GM21423 (cell line): ENCODE data around the gene FBXO48.
"Not testable (repeated sequence)": the region's sequence is repeated elsewhere in the genome, so short reads cannot be mapped to it uniquely, and the experiment has no call there.

Experiments used
- ATAC-seq: cut with Tn5 transposase; IDR thresholded peaks from one replicate; pipeline ENCODE4 v1.9.1; 2021; ENCODE audit warnings: mild to moderate bottlenecking, moderate library complexity; ENCODE audit not compliant: unreplicated experiment

FBXO48 gene

DNA sequence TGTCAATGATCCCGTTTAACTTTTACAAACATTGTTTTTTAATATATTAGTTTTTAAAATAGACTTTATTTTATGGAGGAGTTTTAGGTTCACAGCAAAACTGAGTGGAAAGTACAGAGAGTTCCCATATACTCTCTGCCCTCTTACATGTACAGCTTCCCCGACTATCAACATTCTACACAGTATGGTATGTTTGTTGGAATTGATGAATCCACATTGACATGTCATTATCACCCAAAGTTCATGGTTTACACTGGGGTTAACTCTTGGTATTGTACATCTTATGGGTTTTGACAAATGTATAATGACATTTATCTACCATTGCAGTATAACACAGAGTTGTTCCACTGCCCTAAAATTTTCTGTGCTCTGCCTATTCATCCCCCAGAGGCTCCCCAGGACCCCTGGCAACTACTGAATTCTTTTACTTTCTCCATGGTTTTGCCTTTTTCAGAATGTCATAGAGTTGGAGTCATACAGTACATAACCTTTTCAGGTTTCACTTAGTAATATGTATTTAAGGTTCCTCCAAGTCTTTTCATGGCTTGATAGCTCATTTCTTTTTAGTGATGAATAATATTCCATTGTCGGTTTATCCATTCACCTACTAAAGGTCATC lies 5.8 kb upstream of the FBXO48 start:
- ATAC-seq: no peak

- no peak for ATAC-seq
Measured at GRCh38 chr2:68471385-68471784, 4.3 kb upstream of the FBXO48 start.

DNA sequence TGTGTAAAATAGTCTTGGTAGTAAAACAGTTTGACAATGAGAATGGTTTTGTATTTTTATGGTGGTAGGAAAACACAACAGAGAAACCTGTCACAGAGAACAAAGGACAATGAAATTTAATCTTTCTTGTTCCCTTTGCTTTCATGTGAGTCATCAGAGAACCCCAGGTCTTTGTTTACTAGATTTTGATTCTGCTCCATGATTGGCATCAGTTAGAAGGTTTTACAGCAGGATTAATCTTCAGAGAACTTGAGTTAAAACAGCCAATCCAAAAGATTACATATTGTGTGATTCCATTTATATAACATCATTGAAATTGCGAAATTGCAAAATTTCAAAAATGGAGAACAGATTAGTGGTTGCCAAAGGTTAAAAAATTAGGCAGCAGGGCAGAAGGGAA lies 2.8 kb upstream of the FBXO48 start:
- no peak for ATAC-seq

DNA sequence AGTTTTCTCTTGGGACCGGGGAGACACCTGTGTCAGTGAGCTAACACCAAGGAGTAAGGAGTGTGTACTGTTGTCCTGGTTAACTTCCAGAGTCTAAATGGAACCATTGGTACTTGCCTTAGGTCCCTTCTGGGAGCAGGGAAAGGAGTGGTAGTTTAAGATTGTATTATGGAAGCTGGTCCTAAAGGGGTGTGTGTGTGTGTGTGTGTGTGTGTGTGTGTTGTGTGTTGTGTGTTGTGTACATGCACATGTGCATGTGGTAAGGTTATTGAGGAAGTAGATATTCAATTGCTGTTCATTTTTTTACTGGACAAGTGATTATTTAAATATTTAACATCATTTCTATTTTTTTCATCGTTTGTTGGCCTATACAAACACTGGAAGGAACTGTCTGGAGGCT lies 1.7 kb upstream of the FBXO48 start:
- ATAC-seq: no peak

GRCh38 chr2:68466778-68467076 lies 367 bp downstream of the FBXO48 start:
- peak; percentile 22 for ATAC-seq

GRCh38 chr2:68466361-68466777 lies 725 bp downstream of the FBXO48 start:
- ATAC-seq: no peak

GRCh38 chr2:68465081-68465916 lies 1.8 kb downstream of the FBXO48 start:
- no peak for ATAC-seq

- ATAC-seq: no peak
Measured at GRCh38 chr2:68464651-68465050, 2.4 kb downstream of the FBXO48 start.

- ATAC-seq: no peak
Measured at GRCh38 chr2:68463287-68463877, 3.7 kb downstream of the FBXO48 start.

DNA sequence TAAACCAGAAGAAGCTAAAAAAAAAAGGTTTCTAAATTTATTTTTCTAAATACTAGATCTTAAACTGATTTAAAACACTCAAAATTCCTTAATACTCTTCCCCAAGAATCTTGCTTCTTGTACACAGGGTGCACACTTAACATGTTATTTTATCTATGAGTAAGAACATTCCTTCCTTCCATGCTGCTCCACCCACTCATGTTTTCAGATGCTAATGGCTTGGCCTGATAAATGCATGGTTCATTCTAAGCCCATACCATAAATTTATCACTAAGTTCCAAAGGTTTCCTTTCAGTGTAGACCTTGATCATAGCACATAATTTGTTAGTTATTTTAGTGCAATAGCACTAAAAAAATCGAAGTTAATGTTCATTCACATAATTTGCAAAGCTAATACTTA lies 8.1 kb downstream of the FBXO48 start:
- ATAC-seq: no peak

DNA sequence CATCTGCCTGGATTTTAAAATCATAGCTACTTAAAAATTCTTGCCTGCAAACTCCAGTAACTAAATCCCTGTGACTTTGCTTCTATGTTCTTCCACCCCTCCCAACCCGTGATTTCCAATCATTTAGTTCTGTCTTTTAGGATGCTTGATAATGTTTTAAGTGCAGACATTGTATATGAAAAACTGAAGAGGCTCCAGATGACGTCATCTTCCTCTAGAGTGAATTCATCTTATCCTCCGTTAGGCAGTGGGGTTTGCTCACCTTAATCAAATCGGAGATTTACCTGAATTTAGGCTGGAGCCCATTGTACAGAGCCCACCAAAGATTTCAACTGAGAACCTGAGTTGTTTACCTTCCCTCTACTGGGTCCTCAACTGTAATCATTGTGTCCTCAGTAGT lies 10.9 kb downstream of the FBXO48 start:
- ATAC-seq: no peak

DNA sequence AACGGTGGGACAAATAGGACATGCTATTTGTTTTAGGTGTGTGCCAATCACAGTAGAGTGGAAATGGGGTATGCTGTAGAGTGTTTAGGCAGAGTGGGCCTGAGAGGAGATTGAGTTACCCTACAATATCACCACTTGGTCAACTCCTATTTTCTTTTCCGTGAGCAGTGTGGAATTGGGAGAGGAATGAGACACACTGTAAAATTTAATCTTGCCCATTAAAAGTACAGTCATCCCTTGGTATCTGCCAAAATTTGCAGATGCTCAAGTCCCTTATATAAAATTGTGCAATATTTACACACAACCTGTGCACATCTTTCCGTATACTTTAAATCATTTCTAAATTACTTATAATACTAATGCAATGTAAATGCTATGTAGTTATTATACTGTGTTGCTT lies 12.4 kb downstream of the FBXO48 start:
- ATAC-seq: no peak

- no peak for ATAC-seq
Measured at GRCh38 chr2:68453761-68454360, 13.2 kb downstream of the FBXO48 start.

- ATAC-seq: no peak
Measured at GRCh38 chr2:68452158-68452900, 14.8 kb downstream of the FBXO48 start.

- ATAC-seq: no peak
Measured at GRCh38 chr2:68448671-68449653, 18.1 kb downstream of the FBXO48 start.

DNA sequence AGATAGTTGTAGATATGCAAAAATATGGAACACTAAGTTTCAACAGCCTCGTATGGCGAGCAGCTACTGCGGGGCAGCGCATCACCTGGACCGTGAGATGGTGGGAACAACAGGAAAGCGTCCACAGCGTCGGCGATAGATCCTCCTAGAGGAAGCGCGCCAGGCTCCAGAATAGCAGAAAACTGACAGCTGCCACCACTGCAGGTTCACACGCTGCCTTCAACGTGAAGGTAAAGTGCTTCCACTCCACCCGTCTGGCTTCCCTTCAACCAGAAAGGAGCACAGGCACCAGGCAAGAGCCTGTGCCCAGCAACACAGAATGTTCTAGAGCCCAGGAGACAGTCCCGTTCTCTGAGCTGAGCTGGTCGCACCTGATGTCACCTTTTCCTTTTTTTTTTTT lies 20.0 kb downstream of the FBXO48 start:
- no peak for ATAC-seq

- not testable (repeated sequence) for ATAC-seq
Measured at GRCh38 chr2:68446425-68446824, 20.7 kb downstream of the FBXO48 start.

DNA sequence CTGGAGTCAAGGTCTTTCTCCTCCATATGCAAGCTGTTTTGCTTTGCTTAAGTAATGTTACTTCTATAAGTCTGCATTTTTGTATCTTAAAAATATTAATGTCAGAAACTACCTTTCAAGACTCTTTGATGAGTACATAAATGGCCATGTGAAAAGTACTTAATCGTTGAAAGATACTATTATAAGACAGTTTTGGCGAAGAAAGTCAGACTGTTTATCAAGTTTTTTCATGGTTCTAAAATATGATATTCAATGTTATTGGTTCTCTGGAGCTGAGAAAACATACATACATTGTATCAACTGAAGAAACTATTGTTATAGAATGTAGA lies 25.1 kb downstream of the FBXO48 start:
- no peak for ATAC-seq

DNA sequence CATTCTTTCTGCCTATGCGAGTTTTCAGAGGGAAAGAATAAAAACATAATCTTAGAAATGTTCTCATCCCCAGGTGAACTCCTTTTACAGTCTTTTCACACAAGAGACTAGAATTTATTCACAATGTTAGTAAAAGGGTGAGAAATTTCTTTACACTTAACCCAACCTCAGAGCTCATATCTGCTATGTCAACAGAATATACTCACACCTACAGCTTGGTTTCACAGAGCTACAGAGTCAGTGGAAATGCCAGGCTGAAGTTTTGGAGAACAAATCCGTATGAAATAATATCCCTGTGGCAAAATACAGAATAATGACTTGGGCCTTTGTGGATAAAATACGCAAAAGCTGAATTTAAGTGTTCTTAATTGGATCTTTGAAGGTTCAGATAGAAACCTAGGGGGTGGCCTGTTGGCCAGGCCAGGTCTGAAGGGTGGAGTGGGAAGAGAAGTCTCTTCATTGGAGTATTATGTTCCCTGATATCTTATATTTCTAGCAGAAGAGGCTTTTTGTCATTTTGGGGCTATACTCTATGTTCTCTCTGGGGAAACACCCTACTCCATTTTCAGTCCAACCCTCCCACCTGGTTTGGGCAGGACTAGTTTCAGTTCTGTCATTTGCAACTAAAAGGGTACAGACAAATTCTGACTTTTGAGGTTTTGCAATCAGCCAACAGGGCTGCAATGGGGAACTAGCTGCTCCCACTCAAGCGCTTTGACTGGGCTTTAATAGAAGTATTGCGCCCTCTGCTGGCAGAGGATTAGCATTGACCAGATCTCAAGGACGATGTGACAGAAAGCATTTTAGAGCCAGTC lies 25.7 kb downstream of the FBXO48 start:
- peak; percentile 99 for ATAC-seq
